ENCODE data around the gene PTPRR. TPM values are rescaled to one million over a fixed set of nuclear protein-coding genes. Genes with fewer than 3 reads are reported as not detected.

The PTPRR gene
- total and polyA plus RNA-seq, 10 of the 15 experiments (the other 5 are each of a cell fraction or from before 2014, with no cell fraction given) = 0.14 to 3.1 (median 0.42) TPM

DNA sequence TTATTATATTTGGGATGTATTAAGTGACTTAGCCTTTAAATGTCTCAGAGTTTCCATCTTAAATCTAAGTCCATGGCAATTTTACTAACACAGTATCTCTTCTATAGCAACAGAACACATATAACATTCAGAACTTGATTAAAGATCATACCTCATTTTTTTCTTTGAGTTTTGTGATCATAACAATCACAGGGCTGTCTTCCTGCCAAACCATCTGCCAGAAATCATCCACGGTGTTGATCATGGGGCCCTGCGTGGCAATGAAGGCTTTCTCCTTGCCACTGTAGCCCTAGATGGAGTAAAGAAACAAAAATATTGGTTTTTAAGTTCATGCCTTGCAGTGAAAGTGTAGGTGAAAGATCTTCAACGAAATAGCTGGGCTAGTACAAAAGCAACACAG lies 236.6 kb downstream of the PTPRR start:
- no peak for FAIRE-seq
- BruUV-seq (replicated peaks) = no TSS peak

DNA sequence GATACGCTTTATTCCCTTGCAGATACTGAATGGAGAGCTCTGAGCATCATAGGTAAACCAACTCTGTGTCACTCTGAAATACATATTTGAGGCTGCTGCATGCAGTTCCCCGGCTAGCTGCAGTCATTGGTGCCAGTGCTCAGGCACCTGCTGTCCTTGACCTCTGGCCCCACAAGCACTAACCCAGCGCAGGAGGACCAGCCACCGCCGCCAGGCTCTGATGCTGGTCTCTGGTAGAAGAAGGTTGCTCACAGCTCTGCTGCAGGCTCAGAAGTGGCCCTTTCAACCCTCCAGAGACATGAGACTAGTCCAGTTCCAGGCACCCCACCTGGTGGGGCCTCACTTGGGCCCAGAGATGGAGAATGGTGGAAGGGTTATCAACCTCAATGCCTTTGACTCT lies 248.8 kb downstream of the PTPRR start:
- Histone ChIP-seq H3K9me3 (replicated peaks; ENCODE audit: control insufficient read depth, insufficient read depth, low read length) (no peaks in the 10 kb centered on the region), H2AFZ (ENCODE audit: control insufficient read depth, low read depth, low read length) (no peak overlapping the region), H3K27ac (ENCODE audit: control insufficient read depth, insufficient read depth) (no peak overlapping the region), H3K4me3 (no peak overlapping the region), H3K9ac (ENCODE audit: control insufficient read depth, insufficient read depth, low read length) (no peak overlapping the region), H4K20me1 (ENCODE audit: control insufficient read depth, insufficient read depth) (no peaks in the 10 kb centered on the region), H3K27me3 (replicated peaks in 1 of 2; ENCODE audit: control insufficient read depth in 2 of 2, insufficient read depth in 2 of 2, low read length in 1 of 2) (no peaks in the 10 kb centered on the region), H3K4me2 (ENCODE audit: control insufficient read depth, insufficient read depth) (no peak overlapping the region), H3K79me2 (ENCODE audit: control insufficient read depth, insufficient read depth, low read length) (no peaks in the 10 kb centered on the region), H3K36me3 (ENCODE audit: control insufficient read depth in 2 of 2, insufficient read depth in 2 of 2, low read length in 1 of 2) (no peaks in the 10 kb centered on the region), H3K4me1 (ENCODE audit: control insufficient read depth, insufficient read depth, low read length) (no peaks in the 10 kb centered on the region)
- FAIRE-seq (no peak), DNase-seq (ENCODE audit: low read depth, low spot score) (no peak), ATAC-seq (no peak)
- 80% methylated on average over 5 of the region's 5 CpGs for WGBS (ENCODE audit: insufficient coverage, insufficient replicate concordance, low lambda C conversion rate, missing lambda C conversion rate)
- TF ChIP-seq, protein P1, sequence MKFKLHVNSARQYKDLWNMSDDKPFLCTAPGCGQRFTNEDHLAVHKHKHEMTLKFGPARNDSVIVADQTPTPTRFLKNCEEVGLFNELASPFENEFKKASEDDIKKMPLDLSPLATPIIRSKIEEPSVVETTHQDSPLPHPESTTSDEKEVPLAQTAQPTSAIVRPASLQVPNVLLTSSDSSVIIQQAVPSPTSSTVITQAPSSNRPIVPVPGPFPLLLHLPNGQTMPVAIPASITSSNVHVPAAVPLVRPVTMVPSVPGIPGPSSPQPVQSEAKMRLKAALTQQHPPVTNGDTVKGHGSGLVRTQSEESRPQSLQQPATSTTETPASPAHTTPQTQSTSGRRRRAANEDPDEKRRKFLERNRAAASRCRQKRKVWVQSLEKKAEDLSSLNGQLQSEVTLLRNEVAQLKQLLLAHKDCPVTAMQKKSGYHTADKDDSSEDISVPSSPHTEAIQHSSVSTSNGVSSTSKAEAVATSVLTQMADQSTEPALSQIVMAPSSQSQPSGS (IDR thresholded peaks at IDR 0.05; ENCODE audit: low read length) = no peak
- ChIA-PET POLR2A (no interaction called here), SMC1A (ENCODE audit: uncharacterized antibody, unreplicated experiment) (no interaction called here), RAD21 (ENCODE audit: unreplicated experiment) (no interaction called here), CTCF (no interaction called here)
- intact Hi-C loops (cut with micrococcal nuclease; ENCODE audit: unreplicated experiment) = no loop called here
- BruUV-seq (replicated peaks) = no TSS peak
- in situ Hi-C loops (cut with MboI) = no loop called here

More for the DNA sequence above, 236.6 kb downstream of the PTPRR start:
- H3K9me3 ChIP-seq (replicated peaks; ENCODE audit: control insufficient read depth, insufficient read depth, low read length) = no peaks in the 10 kb centered on the region
- 9% methylated on average over 3 of the region's 3 CpGs for WGBS (ENCODE audit: insufficient coverage, insufficient replicate concordance, low lambda C conversion rate, missing lambda C conversion rate)
- no peaks in the 10 kb centered on the region for H3K36me3 ChIP-seq (ENCODE audit: control insufficient read depth in 2 of 2, insufficient read depth in 2 of 2, low read length in 1 of 2)
- no peak overlapping the region for H3K27ac ChIP-seq (ENCODE audit: control insufficient read depth, insufficient read depth)
- no peak for ATAC-seq
- H4K20me1 ChIP-seq (ENCODE audit: control insufficient read depth, insufficient read depth) = no peaks in the 10 kb centered on the region
- no peak overlapping the region for H3K9ac ChIP-seq (ENCODE audit: control insufficient read depth, insufficient read depth, low read length)
- intact Hi-C loops (cut with micrococcal nuclease; ENCODE audit: unreplicated experiment) (no loop called here), in situ Hi-C loops (cut with MboI) (no loop called here)
- H3K4me1 ChIP-seq (ENCODE audit: control insufficient read depth, insufficient read depth, low read length) = no peaks in the 10 kb centered on the region
- TF ChIP-seq EED (IDR thresholded peaks at IDR 0.05; ENCODE audit: low read depth) (no peak), POU2F2 (IDR thresholded peaks at IDR 0.05; ENCODE audit: borderline replicate concordance, low read depth, low read length) (no peak), YBX1 (IDR thresholded peaks at IDR 0.05) (no peak)
- TF ChIP-seq, protein P2, sequence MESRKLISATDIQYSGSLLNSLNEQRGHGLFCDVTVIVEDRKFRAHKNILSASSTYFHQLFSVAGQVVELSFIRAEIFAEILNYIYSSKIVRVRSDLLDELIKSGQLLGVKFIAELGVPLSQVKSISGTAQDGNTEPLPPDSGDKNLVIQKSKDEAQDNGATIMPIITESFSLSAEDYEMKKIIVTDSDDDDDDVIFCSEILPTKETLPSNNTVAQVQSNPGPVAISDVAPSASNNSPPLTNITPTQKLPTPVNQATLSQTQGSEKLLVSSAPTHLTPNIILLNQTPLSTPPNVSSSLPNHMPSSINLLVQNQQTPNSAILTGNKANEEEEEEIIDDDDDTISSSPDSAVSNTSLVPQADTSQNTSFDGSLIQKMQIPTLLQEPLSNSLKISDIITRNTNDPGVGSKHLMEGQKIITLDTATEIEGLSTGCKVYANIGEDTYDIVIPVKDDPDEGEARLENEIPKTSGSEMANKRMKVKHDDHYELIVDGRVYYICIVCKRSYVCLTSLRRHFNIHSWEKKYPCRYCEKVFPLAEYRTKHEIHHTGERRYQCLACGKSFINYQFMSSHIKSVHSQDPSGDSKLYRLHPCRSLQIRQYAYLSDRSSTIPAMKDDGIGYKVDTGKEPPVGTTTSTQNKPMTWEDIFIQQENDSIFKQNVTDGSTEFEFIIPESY (IDR thresholded peaks at IDR 0.05) = no peak
- CTCF ChIA-PET = no interaction called here
- H3K79me2 ChIP-seq (ENCODE audit: control insufficient read depth, insufficient read depth, low read length) = no peaks in the 10 kb centered on the region
- SMC1A ChIA-PET (ENCODE audit: uncharacterized antibody, unreplicated experiment) = no interaction called here
- no peak overlapping the region for H3K4me2 ChIP-seq (ENCODE audit: control insufficient read depth, insufficient read depth)
- RAD21 ChIA-PET (ENCODE audit: unreplicated experiment) = no interaction called here
- POLR2A ChIA-PET = interaction anchor here (0.6 kb wide), 1 partner anchor 11 kb away, joined by 7 read pairs; no protein-coding TSS in a partner anchor
- DNase-seq (ENCODE audit: low read depth, low spot score) = no peak
- H3K27me3 ChIP-seq (replicated peaks in 1 of 2; ENCODE audit: control insufficient read depth in 2 of 2, insufficient read depth in 2 of 2, low read length in 1 of 2) = no peaks in the 10 kb centered on the region
- no peak overlapping the region for H2AFZ ChIP-seq (ENCODE audit: control insufficient read depth, low read depth, low read length)
- H3K4me3 ChIP-seq = no peak overlapping the region
